Measurements from ENCODE around the gene EXOC6B.

DNA sequence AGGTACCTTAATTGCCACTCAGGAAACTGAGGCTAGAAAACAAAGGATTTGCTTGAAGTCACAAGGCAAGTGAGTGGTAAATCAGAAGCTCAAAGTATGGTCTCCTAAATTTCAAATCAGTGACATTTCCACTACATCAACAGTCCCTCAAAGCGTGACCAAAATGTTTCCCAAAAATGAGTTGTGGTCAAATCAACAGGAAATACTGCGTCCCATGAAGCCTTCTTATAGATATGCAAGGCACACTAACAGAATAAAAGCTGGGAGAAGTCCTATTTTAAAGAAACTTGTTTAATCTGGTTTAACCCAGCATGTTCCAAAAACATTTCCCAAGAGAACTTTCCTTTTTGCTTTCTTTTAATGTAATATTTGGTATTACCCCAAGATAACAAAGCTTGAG is 249.4 kb downstream of the EXOC6B start:
- TF ChIP-seq, protein P1, sequence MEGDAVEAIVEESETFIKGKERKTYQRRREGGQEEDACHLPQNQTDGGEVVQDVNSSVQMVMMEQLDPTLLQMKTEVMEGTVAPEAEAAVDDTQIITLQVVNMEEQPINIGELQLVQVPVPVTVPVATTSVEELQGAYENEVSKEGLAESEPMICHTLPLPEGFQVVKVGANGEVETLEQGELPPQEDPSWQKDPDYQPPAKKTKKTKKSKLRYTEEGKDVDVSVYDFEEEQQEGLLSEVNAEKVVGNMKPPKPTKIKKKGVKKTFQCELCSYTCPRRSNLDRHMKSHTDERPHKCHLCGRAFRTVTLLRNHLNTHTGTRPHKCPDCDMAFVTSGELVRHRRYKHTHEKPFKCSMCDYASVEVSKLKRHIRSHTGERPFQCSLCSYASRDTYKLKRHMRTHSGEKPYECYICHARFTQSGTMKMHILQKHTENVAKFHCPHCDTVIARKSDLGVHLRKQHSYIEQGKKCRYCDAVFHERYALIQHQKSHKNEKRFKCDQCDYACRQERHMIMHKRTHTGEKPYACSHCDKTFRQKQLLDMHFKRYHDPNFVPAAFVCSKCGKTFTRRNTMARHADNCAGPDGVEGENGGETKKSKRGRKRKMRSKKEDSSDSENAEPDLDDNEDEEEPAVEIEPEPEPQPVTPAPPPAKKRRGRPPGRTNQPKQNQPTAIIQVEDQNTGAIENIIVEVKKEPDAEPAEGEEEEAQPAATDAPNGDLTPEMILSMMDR (IDR thresholded peaks at IDR 0.05): no peak
- TF ChIP-seq POLR2A (IDR thresholded peaks at IDR 0.05): no peak
